ENCODE measurements around the gene ABCC1.

The ABCC1 gene

GRCh38 chr16:16059160-16059559 is 109.7 kb downstream of the ABCC1 start:
- no peak for DNase-seq

- DNase-seq: no peak
Observed at GRCh38 chr16:16059895-16060590, 110.6 kb downstream of the ABCC1 start.

- no peak for DNase-seq
Observed at GRCh38 chr16:16062023-16062937, 112.9 kb downstream of the ABCC1 start.

- no peak for DNase-seq
Observed at GRCh38 chr16:16063683-16064082, 114.3 kb downstream of the ABCC1 start.

GRCh38 chr16:16064874-16065384 is 115.5 kb downstream of the ABCC1 start:
- DNase-seq: no peak

GRCh38 chr16:16067127-16067526 is 117.7 kb downstream of the ABCC1 start:
- DNase-seq: no peak

- no peak for DNase-seq
Observed at GRCh38 chr16:16071631-16072244, 122.3 kb downstream of the ABCC1 start.

- no peak for DNase-seq
Observed at GRCh38 chr16:16073001-16073545, 123.7 kb downstream of the ABCC1 start.

GRCh38 chr16:16073891-16074881 is 124.8 kb downstream of the ABCC1 start:
- no peak for DNase-seq

GRCh38 chr16:16075488-16076422 is 126.3 kb downstream of the ABCC1 start:
- no peak for DNase-seq

- no peak for DNase-seq
Observed at GRCh38 chr16:16076423-16076813, 127.0 kb downstream of the ABCC1 start.

GRCh38 chr16:16080465-16081065 is 131.1 kb downstream of the ABCC1 start:
- DNase-seq: no peak

GRCh38 chr16:16081141-16081540 is 131.7 kb downstream of the ABCC1 start:
- DNase-seq: no peak

GRCh38 chr16:16082255-16082654 is 132.8 kb downstream of the ABCC1 start:
- no peak for DNase-seq

- DNase-seq: no peak
Observed at GRCh38 chr16:16083421-16084156, 134.2 kb downstream of the ABCC1 start.

- no peak for DNase-seq
Observed at GRCh38 chr16:16084874-16085273, 135.5 kb downstream of the ABCC1 start.

- no peak for DNase-seq
Observed at GRCh38 chr16:16086653-16087446, 137.4 kb downstream of the ABCC1 start.

- DNase-seq: no peak
Observed at GRCh38 chr16:16090238-16090637, 140.8 kb downstream of the ABCC1 start.

Measured in NCI-H2081 treated with DMSO at 0.1 percent for 48 hours (cell line).